Astrocyte (in vitro differentiated cells and primary cell): ENCODE data around the gene SNRPD2.

Experiments used
- CTCF ChIP-seq: IDR thresholded peaks from 2 replicates; pipeline ENCODE4 v1.5.1; 2011; ENCODE audit warnings: low read depth, mild to moderate bottlenecking, inconsistent platforms, low read length, moderate library complexity; ENCODE audit not compliant: insufficient read depth
- EZH2 ChIP-seq: IDR thresholded peaks from 2 replicates; pipeline ENCODE4 v1.6.1; 2012; ENCODE audit warnings: mild to moderate bottlenecking, low read length, inconsistent platforms; ENCODE audit not compliant: insufficient read depth

- no peak for TF ChIP-seq CTCF
- no peak for TF ChIP-seq EZH2
These were observed 52.6 kb downstream of the SNRPD2 start, which contains the start of gene EML2 for GRCh38 chr19:45638930-45639729.
